ENCODE results near the gene DHH.

DHH gene

DNA sequence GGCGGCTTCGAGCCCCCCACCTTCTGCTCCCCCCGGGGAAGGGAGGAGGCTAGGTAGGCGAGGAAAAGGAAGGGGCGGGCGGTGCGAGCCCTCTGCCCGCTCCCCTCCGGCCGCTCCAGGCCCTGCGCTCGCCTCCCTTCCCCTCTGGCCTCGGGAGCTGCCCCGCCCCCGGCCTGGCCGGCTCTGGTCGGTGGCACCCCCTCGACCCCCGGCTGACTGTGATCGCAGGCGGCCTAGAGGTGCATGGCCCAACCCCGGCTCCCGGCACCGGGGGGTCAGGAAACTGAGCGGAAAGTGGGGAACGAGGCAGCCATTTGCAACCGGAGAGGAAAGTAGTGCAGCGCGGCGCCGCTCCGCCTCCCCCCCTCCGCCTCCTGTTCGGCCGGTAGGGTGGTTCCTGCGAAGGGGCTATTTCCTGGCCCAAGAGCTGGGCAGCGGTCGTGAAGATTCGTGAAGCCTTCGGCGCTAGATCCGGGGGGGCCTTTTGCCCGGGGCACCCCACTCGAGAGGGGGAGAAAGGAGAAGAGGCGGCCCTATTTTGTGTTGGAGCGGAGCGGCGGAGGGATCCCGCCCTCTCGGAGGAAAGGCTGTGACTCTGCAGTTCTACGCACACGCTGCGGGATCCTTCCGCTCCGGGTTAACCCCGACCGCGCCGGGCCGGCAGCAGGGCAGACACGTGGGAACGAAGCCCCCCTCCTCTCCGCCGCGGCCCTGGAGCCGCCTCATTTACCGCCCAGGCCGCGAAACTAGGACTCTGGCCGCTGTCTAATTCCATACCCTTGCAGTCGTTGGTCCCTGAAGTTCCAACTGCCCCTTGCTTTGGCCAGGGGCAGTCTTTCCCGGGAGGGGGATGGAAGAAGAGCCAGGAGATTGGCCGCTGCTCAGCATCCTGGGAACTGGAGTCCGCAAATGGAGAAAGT, 34.1 kb downstream of the DHH start, which contains the start of gene KMT2D (continued):
- TF ChIP-seq ZNF391 (tag by site-specific recombination; IDR thresholded peaks at IDR 0.05; ENCODE audit: borderline replicate concordance, low read depth) = peak; percentile 99
- TF ChIP-seq ZNF133 (tag by site-specific recombination; IDR thresholded peaks at IDR 0.05) = 0 out of 2 replicates have a peak, but pooled peaks have one; percentile 20
- TF ChIP-seq ZNF112 (tag by site-specific recombination; IDR thresholded peaks at IDR 0.05) = no peak
- peak; percentile 98 for TF ChIP-seq ZNF335 (tag by site-specific recombination; conservative IDR thresholded peaks at IDR 0.05)
- TF ChIP-seq ZNF214 (tag by site-specific recombination; IDR thresholded peaks at IDR 0.05; ENCODE audit: borderline replicate concordance) = no peak
- 0 out of 2 replicates have a peak, but pooled peaks have one; percentile 30 for TF ChIP-seq ZNF37A (tag by site-specific recombination; IDR thresholded peaks at IDR 0.05)
- peak; percentile 96 for TF ChIP-seq BCL11A (tag by site-specific recombination; IDR thresholded peaks at IDR 0.05; ENCODE audit: low read depth)
- no peak for TF ChIP-seq ZNF174 (tag by site-specific recombination; IDR thresholded peaks at IDR 0.05)
- TF ChIP-seq ZNF48 (tag by site-specific recombination; IDR thresholded peaks at IDR 0.05) = no peak
- no peak for TF ChIP-seq ZNF571 (tag by site-specific recombination; IDR thresholded peaks at IDR 0.05)
- TF ChIP-seq FEZF1 (tag by site-specific recombination; IDR thresholded peaks at IDR 0.05) = peak; percentile 58
- TF ChIP-seq ZNF521 (tag by site-specific recombination; IDR thresholded peaks at IDR 0.05) = no peak
- no peak for TF ChIP-seq PRDM6 (tag by site-specific recombination; IDR thresholded peaks at IDR 0.05)
- no peak for TF ChIP-seq ZNF138 (tag by site-specific recombination; IDR thresholded peaks at IDR 0.05; ENCODE audit: borderline replicate concordance)
- peak; percentile 36; the same call in 1 of the 2 replicates for TF ChIP-seq ZNF548 (tag by site-specific recombination; IDR thresholded peaks at IDR 0.05)
- peak; percentile 99 for TF ChIP-seq ZSCAN18 (tag by site-specific recombination; IDR thresholded peaks at IDR 0.05)
- peak; percentile 79; the same call in 1 of the 2 replicates for TF ChIP-seq ZFP41 (tag by site-specific recombination; IDR thresholded peaks at IDR 0.05; ENCODE audit: borderline replicate concordance)
- no peak for TF ChIP-seq ZNF473 (tag by site-specific recombination; IDR thresholded peaks at IDR 0.05)
- TF ChIP-seq ZNF623 (tag by site-specific recombination; IDR thresholded peaks at IDR 0.05) = peak; percentile 49
- TF ChIP-seq ZNF621 (tag by site-specific recombination; IDR thresholded peaks at IDR 0.05) = no peak; the same call in 1 of the 2 replicates
- peak; percentile 100 for TF ChIP-seq ZNF501 (tag by site-specific recombination; IDR thresholded peaks at IDR 0.05)
- TF ChIP-seq, protein P1, sequence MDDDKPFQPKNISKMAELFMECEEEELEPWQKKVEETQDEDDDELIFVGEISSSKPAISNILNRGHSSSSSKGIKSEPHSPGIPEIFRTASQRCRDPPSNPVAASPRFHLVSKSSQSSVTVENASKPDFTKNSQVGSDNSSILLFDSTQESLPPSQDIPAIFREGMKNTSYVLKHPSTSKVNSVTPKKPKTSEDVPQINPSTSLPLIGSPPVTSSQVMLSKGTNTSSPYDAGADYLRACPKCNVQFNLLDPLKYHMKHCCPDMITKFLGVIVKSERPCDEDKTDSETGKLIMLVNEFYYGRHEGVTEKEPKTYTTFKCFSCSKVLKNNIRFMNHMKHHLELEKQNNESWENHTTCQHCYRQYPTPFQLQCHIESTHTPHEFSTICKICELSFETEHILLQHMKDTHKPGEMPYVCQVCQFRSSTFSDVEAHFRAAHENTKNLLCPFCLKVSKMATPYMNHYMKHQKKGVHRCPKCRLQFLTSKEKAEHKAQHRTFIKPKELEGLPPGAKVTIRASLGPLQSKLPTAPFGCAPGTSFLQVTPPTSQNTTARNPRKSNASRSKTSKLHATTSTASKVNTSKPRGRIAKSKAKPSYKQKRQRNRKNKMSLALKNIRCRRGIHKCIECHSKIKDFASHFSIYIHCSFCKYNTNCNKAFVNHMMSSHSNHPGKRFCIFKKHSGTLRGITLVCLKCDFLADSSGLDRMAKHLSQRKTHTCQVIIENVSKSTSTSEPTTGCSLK (tag by site-specific recombination; IDR thresholded peaks at IDR 0.05) = no peak
- no peak for TF ChIP-seq ZNF433 (tag by site-specific recombination; IDR thresholded peaks at IDR 0.05; ENCODE audit: low read depth)
- peak; percentile 92 for TF ChIP-seq ZNF629 (tag by site-specific recombination; IDR thresholded peaks at IDR 0.05)
- TF ChIP-seq ZNF561 (tag by site-specific recombination; IDR thresholded peaks at IDR 0.05; ENCODE audit: borderline replicate concordance) = peak; percentile 98
- TF ChIP-seq ZBTB7A (tag by site-specific recombination; IDR thresholded peaks at IDR 0.05; ENCODE audit: low read depth) = peak; percentile 100
- peak; percentile 68; the same call in 1 of the 2 replicates for TF ChIP-seq ZNF596 (tag by site-specific recombination; IDR thresholded peaks at IDR 0.05)
- TF ChIP-seq, protein P2, sequence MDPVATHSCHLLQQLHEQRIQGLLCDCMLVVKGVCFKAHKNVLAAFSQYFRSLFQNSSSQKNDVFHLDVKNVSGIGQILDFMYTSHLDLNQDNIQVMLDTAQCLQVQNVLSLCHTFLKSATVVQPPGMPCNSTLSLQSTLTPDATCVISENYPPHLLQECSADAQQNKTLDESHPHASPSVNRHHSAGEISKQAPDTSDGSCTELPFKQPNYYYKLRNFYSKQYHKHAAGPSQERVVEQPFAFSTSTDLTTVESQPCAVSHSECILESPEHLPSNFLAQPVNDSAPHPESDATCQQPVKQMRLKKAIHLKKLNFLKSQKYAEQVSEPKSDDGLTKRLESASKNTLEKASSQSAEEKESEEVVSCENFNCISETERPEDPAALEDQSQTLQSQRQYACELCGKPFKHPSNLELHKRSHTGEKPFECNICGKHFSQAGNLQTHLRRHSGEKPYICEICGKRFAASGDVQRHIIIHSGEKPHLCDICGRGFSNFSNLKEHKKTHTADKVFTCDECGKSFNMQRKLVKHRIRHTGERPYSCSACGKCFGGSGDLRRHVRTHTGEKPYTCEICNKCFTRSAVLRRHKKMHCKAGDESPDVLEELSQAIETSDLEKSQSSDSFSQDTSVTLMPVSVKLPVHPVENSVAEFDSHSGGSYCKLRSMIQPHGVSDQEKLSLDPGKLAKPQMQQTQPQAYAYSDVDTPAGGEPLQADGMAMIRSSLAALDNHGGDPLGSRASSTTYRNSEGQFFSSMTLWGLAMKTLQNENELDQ (tag by site-specific recombination; IDR thresholded peaks at IDR 0.05; ENCODE audit: low read depth) = peak; percentile 77
- 0 out of 2 replicates have a peak, but pooled peaks have one; percentile 63 for TF ChIP-seq SCRT1 (tag by site-specific recombination; IDR thresholded peaks at IDR 0.05; ENCODE audit: borderline replicate concordance)
- 0 out of 2 replicates have a peak, but pooled peaks have one; percentile 24 for TF ChIP-seq ZNF837 (tag by site-specific recombination; IDR thresholded peaks at IDR 0.05)
- peak; percentile 86 for TF ChIP-seq ZNF394 (tag by site-specific recombination; IDR thresholded peaks at IDR 0.05; ENCODE audit: borderline replicate concordance)
- TF ChIP-seq MZF1 (tag by site-specific recombination; IDR thresholded peaks at IDR 0.05; ENCODE audit: borderline replicate concordance) = no peak
- TF ChIP-seq ZXDB (tag by site-specific recombination; IDR thresholded peaks at IDR 0.05) = peak; percentile 99
